Endothelial cell of umbilical vein (primary cell): ENCODE measurements around the gene POLA1. TPM values are rescaled to one million over a fixed set of nuclear protein-coding genes. Genes with fewer than 3 reads are reported as not detected.

ENCODE experiments used
- BruUV-seq: library from RNA; stranded (reverse); fragments of 400-500 nt; replicated peaks from 2 replicates; lab custom pipeline; 2021; lab: Mats Ljungman, UMichigan
- CTCF ChIA-PET: fragments of 300-600, 350-600 bp; sonication (Branson Sonifier 250); formaldehyde crosslinking; loops from one replicate; lab custom pipeline; 2021; ENCODE audit warnings: antibody characterized with exemption, inconsistent platforms; lab: Charles Lee
- POLR2A ChIA-PET: fragments of 300-600, 350-600 bp; sonication (Branson Sonifier 250); formaldehyde crosslinking; loops from one replicate; lab custom pipeline; 2021; ENCODE audit warnings: antibody characterized with exemption, inconsistent platforms; lab: Charles Lee
- DNase-seq: peaks from one replicate; pipeline ENCODE4 v3.0.0-alpha.2; 2011; ENCODE audit warnings: low read depth, low spot score
- FAIRE-seq: peaks from 2 replicates; lab custom pipeline; 2011; peaks lifted over from hg19 to GRCh38; lab: Jason Lieb, UNC
- H2AFZ ChIP-seq: 2 replicates; pipeline ENCODE4 v1.6.0; 2012; ENCODE audit warnings: low read depth, low read length, control low read depth, inconsistent platforms
- H3K27ac ChIP-seq: 2 replicates; pipeline ENCODE4 v1.5.1; 2011; ENCODE audit warnings: low read depth, mild to moderate bottlenecking, control low read depth, low read length, moderate library complexity; ENCODE audit not compliant: insufficient read depth
- H3K27me3 ChIP-seq, 2 experiments: 2 replicates each; pipeline versions ENCODE4 v1.6.0 to v1.6.1; 2011; ENCODE audit warnings: low read length in 2 of 2, mixed read lengths in 1 of 2; ENCODE audit not compliant: control insufficient read depth in 2 of 2, insufficient read depth in 2 of 2
- H3K36me3 ChIP-seq, 2 experiments: 2 replicates in 1 of 2; 3 replicates in 1 of 2; pipeline ENCODE4 v1.5.1; 2011; ENCODE audit warnings: low read length in 2 of 2, mild to moderate bottlenecking in 1 of 2, moderate library complexity in 1 of 2; ENCODE audit not compliant: control insufficient read depth in 2 of 2, insufficient read depth in 2 of 2; ENCODE audit errors: extremely low read depth in 1 of 2
- H3K4me1 ChIP-seq: 3 replicates; pipeline ENCODE4 v1.5.1; 2011; ENCODE audit warnings: mild to moderate bottlenecking, low read length; ENCODE audit not compliant: control insufficient read depth, insufficient read depth; ENCODE audit errors: extremely low read depth
- H3K4me2 ChIP-seq: 2 replicates; pipeline ENCODE4 v1.6.1; 2011; ENCODE audit warnings: low read length, control low read depth, mixed read lengths; ENCODE audit not compliant: insufficient read depth
- H3K4me3 ChIP-seq, 3 experiments: fragments of 200-600 bp in 1 of 3; sonication (generic), shearing (Covaris generic) in 1 of 3; replicated peaks in 1 of 3; 2 replicates each; pipeline ENCODE4 v1.5.1; 2011 to 2016; ENCODE audit warnings: control low read depth in 3 of 3, low read length in 3 of 3, mild to moderate bottlenecking in 2 of 3, inconsistent platforms in 1 of 3, low read depth in 1 of 3, moderate library complexity in 1 of 3; ENCODE audit not compliant: insufficient read depth in 1 of 3
- H3K79me2 ChIP-seq: 2 replicates; pipeline ENCODE4 v1.6.0; 2012; ENCODE audit warnings: low read length, inconsistent platforms; ENCODE audit not compliant: control insufficient read depth, insufficient read depth
- H3K9ac ChIP-seq: replicated peaks from 2 replicates; pipeline ENCODE3; 2011; ENCODE audit warnings: low read length, control low read depth; ENCODE audit not compliant: insufficient read depth; ENCODE audit errors: extremely low read depth
- H3K9me1 ChIP-seq: replicated peaks from 3 replicates; pipeline ENCODE4 v1.6.0; 2011; ENCODE audit warnings: mild to moderate bottlenecking, low read length; ENCODE audit not compliant: control insufficient read depth, insufficient read depth; ENCODE audit errors: extremely low read depth
- H3K9me3 ChIP-seq: replicated peaks from 2 replicates; pipeline ENCODE4 v1.5.1; 2012; ENCODE audit warnings: low read length, inconsistent platforms; ENCODE audit not compliant: control insufficient read depth, insufficient read depth
- H4K20me1 ChIP-seq: replicated peaks from 2 replicates; pipeline ENCODE3; 2011; ENCODE audit warnings: mild to moderate bottlenecking, low read length; ENCODE audit not compliant: control insufficient read depth, insufficient read depth; ENCODE audit errors: extremely low read depth
- CTCF ChIP-seq, 2 donors: IDR thresholded peaks; 1 replicate in 1 of 2; 2 replicates in 1 of 2; pipeline ENCODE4 v1.5.1; 2011; ENCODE audit warnings: low read length in 2 of 2, mild to moderate bottlenecking in 2 of 2, moderate library complexity in 2 of 2, control low read depth in 1 of 2, inconsistent platforms in 1 of 2, low read depth in 1 of 2; ENCODE audit not compliant: insufficient read depth in 1 of 2; ENCODE audit errors: extremely low read depth in 1 of 2
- EZH2 ChIP-seq: IDR thresholded peaks from 2 replicates; pipeline ENCODE4 v1.6.1; 2012; ENCODE audit warnings: borderline replicate concordance, low read depth, mild to moderate bottlenecking, moderate library complexity, low read length, inconsistent platforms; ENCODE audit not compliant: severe bottlenecking
- FOS ChIP-seq: IDR thresholded peaks from 2 replicates; pipeline ENCODE4 v1.6.1; 2011; ENCODE audit warnings: mild to moderate bottlenecking, low read length, moderate library complexity, borderline replicate concordance; ENCODE audit not compliant: insufficient read depth
- GATA2 ChIP-seq: IDR thresholded peaks from 2 replicates; pipeline ENCODE4 v1.7.0; 2011; ENCODE audit warnings: low read depth, mild to moderate bottlenecking, moderate library complexity, mixed read lengths, low read length; ENCODE audit not compliant: insufficient read length, insufficient read depth
- JUN ChIP-seq: IDR thresholded peaks from 2 replicates; pipeline ENCODE4 v1.6.1; 2011; ENCODE audit warnings: borderline replicate concordance, low read depth; ENCODE audit not compliant: insufficient read length, insufficient read depth
- MAX ChIP-seq: IDR thresholded peaks from 2 replicates; pipeline ENCODE4 v1.6.1; 2011; ENCODE audit not compliant: insufficient read depth, insufficient read length
- MYC ChIP-seq: IDR thresholded peaks from one replicate; pipeline ENCODE4 v1.6.1; 2011; ENCODE audit warnings: mild to moderate bottlenecking, low read depth, low read length
- POLR2A ChIP-seq: IDR thresholded peaks from 2 replicates; pipeline ENCODE4 v1.6.1; 2012; ENCODE audit warnings: low read depth, mild to moderate bottlenecking, control low read depth, low read length
- POLR2AphosphoS5 ChIP-seq: IDR thresholded peaks from 2 replicates; pipeline ENCODE4 v1.6.1; 2012; ENCODE audit warnings: low read depth, mild to moderate bottlenecking, control low read depth, low read length, moderate library complexity; ENCODE audit not compliant: insufficient read depth
- dilution Hi-C: fragments of 300-500 bp; cut with MboI; formaldehyde crosslinking; loops from one replicate; pipeline ENCODE4 v1.15.0; 2019; ENCODE audit warnings: low sequenced_read_pairs; ENCODE audit not compliant: extremely low pct_ligation_motif_present
- intact Hi-C: fragments of 100-400 bp; cut with micrococcal nuclease; formaldehyde crosslinking; loops from one replicate; pipeline ENCODE4 v1.10.0; 2022
- polyA plus RNA-seq, 4 experiments: library from polyadenylated mRNA; depleted of rRNA in 3 of 4; stranded (reverse) in 3 of 4; unstranded in 1 of 4; fragments of >200 nt; gene quantifications; 2 replicates each; pipeline versions ENCODE4 v1.2.1 to v1.2.3, GENCODE V29; 2011 to 2012; ENCODE audit warnings: missing spikeins in 1 of 4
- total RNA-seq: library from RNA; stranded (reverse); gene quantifications from 2 replicates; pipeline ENCODE4 v1.2.3, GENCODE V29; 2021

The POLA1 gene
- total and polyA plus RNA-seq, 2 donors (not counting 3 experiments of a cell fraction or from before 2014, with no cell fraction given), result 1.8 to 18.6 TPM

- ChIA-PET POLR2A (no interaction called here), CTCF (interaction anchor here (1.0 to 2.3 kb wide), 2 partner anchors 20 to 21 kb away, joined by 3 to 9 read pairs; no protein-coding TSS in a partner anchor)
- no peak for TF ChIP-seq POLR2AphosphoS5
- Histone ChIP-seq H3K4me2 (no peak overlapping the region), H3K36me3 (no peaks in the 10 kb centered on the region), H3K79me2 (no peaks in the 10 kb centered on the region), H3K4me1 (peaks cover 3% of the 10 kb centered on the region), H3K9ac (no peak overlapping the region), H3K4me3 (no peak overlapping the region), H2AFZ (no peak overlapping the region), H3K9me3 (no peaks in the 10 kb centered on the region), H3K27me3 (no peaks in the 10 kb centered on the region), H3K27ac (no peak overlapping the region), H4K20me1 (no peaks in the 10 kb centered on the region), H3K9me1 (no peaks in the 10 kb centered on the region)
- dilution Hi-C loops, result no loop called here
- BruUV-seq, result no TSS peak
- DNase-seq, result no peak
- no peak for FAIRE-seq
- intact Hi-C loops, result no loop called here
Measured at GRCh38 chrX:24859211-24859841, 165.6 kb downstream of the POLA1 start.

GRCh38 chrX:24860140-24860539, 166.4 kb downstream of the POLA1 start:
- H2AFZ ChIP-seq, result no peak overlapping the region
- H3K36me3 ChIP-seq, result no peaks in the 10 kb centered on the region
- dilution Hi-C loops, result no loop called here
- no peaks in the 10 kb centered on the region for H3K9me3 ChIP-seq
- H3K9ac ChIP-seq, result no peak overlapping the region
- no peak overlapping the region for H3K4me3 ChIP-seq
- no TSS peak for BruUV-seq
- DNase-seq (peak; percentile 3), FAIRE-seq (no peak)
- H3K9me1 ChIP-seq, result no peaks in the 10 kb centered on the region
- no peak overlapping the region for H3K27ac ChIP-seq
- TF ChIP-seq POLR2AphosphoS5 (no peak), JUN (no peak), FOS (no peak), POLR2A (no peak), GATA2 (no peak), MAX (no peak), EZH2 (no peak), CTCF (IDR thresholded peaks at IDR 0.05; ENCODE audit: extremely low read depth in 1 of 2, insufficient read depth in 1 of 2, low read depth in 1 of 2, low read length in 2 of 2) (no peak), MYC (no peak)
- ChIA-PET POLR2A (no interaction called here), CTCF (interaction anchor here (2.3 kb wide), 1 partner anchor 21 kb away, joined by 9 read pairs; no protein-coding TSS in a partner anchor)
- no peaks in the 10 kb centered on the region for H4K20me1 ChIP-seq
- intact Hi-C loops, result no loop called here
- H3K27me3 ChIP-seq, result no peaks in the 10 kb centered on the region
- H3K4me1 ChIP-seq, result peaks cover 3% of the 10 kb centered on the region
- no peaks in the 10 kb centered on the region for H3K79me2 ChIP-seq
- H3K4me2 ChIP-seq, result no peak overlapping the region
